B cell (primary cell): ENCODE measurements around the gene EEF1E1. TPM values are rescaled to one million over a fixed set of nuclear protein-coding genes. Genes with fewer than 3 reads are reported as not detected.

Experiments
- ATAC-seq: fragments of 200-7000 bp; cut with Tn5 transposase; one replicate; pipeline ENCODE4 v1.10.0; 2021; ENCODE audit warnings: low read depth, mild to moderate bottlenecking, moderate number of reproducible peaks, moderate library complexity
- CTCF ChIA-PET: fragments of 350-600 bp; sonication (Branson Sonifier 250); formaldehyde crosslinking; loops from one replicate; lab custom pipeline; 2021; ENCODE audit warnings: antibody characterized with exemption, inconsistent platforms; lab: Charles Lee
- POLR2A ChIA-PET: fragments of 350-600 bp; sonication (Branson Sonifier 250); formaldehyde crosslinking; loops from one replicate; lab custom pipeline; 2021; ENCODE audit warnings: antibody characterized with exemption; lab: Charles Lee
- DNase-seq: peaks from one replicate; pipeline ENCODE4 v3.0.0; 2013
- H2AFZ ChIP-seq: 2 replicates; pipeline ENCODE4 v1.6.1; 2012; ENCODE audit warnings: mild to moderate bottlenecking, low read depth, low read length; ENCODE audit not compliant: insufficient read depth, poor library complexity, severe bottlenecking
- H3K27ac ChIP-seq, 2 donors: 1 replicate in 1 of 2; 2 replicates in 1 of 2; pipeline ENCODE4 v1.5.1; 2012 to 2013; ENCODE audit warnings: low read length in 2 of 2, mild to moderate bottlenecking in 2 of 2, moderate library complexity in 1 of 2
- H3K27me3 ChIP-seq, 4 experiments: fragments of 200-600 bp in 1 of 4; sonication (generic) in 1 of 4; replicated peaks in 1 of 4; 1 replicate in 2 of 4; 2 replicates in 2 of 4; pipeline versions ENCODE4 v1.6.1 to v1.7.0; 2013 to 2016; ENCODE audit warnings: low read length in 3 of 4, mild to moderate bottlenecking in 2 of 4, mixed read lengths in 1 of 4, moderate library complexity in 1 of 4; ENCODE audit not compliant: insufficient read depth in 4 of 4, control insufficient read depth in 3 of 4; ENCODE audit errors: control extremely low read depth in 1 of 4
- H3K36me3 ChIP-seq, 2 experiments: replicated peaks in 1 of 2; 1 replicate in 1 of 2; 2 replicates in 1 of 2; pipeline versions ENCODE4 v1.6.1 to v1.7.1; 2013; ENCODE audit warnings: low read length in 1 of 2; ENCODE audit not compliant: insufficient read depth in 2 of 2, control insufficient read depth in 1 of 2; ENCODE audit errors: control extremely low read depth in 1 of 2, extremely low read depth in 1 of 2
- H3K4me1 ChIP-seq, 2 donors: fragments of 200-600 bp in 1 of 2; sonication (generic) in 1 of 2; 1 replicate in 1 of 2; 2 replicates in 1 of 2; pipeline versions ENCODE4 v1.5.1 to v1.6.1; 2013 to 2017; ENCODE audit warnings: low read length in 2 of 2; ENCODE audit not compliant: control insufficient read depth in 2 of 2, insufficient read depth in 2 of 2
- H3K4me2 ChIP-seq: replicated peaks from 2 replicates; pipeline ENCODE3; 2012; ENCODE audit warnings: mild to moderate bottlenecking, low read depth, low read length; ENCODE audit not compliant: poor library complexity, severe bottlenecking
- H3K4me3 ChIP-seq, 5 experiments: fragments of 200-600 bp in 1 of 5; sonication (generic) in 1 of 5; 1 replicate in 3 of 5; 2 replicates in 2 of 5; pipeline versions ENCODE4 v1.5.1 to v1.7.0; 2011 to 2016; ENCODE audit warnings: low read length in 4 of 5, mild to moderate bottlenecking in 4 of 5, low read depth in 2 of 5, control low read depth in 1 of 5, moderate library complexity in 1 of 5; ENCODE audit not compliant: insufficient read depth in 1 of 5; ENCODE audit errors: control extremely low read depth in 1 of 5, extremely low read depth in 1 of 5
- H3K79me2 ChIP-seq: fragments of 200-600 bp; sonication (generic); one replicate; pipeline ENCODE4 v1.6.0; 2016; ENCODE audit warnings: low read length; ENCODE audit not compliant: control insufficient read depth, insufficient read depth
- H3K9ac ChIP-seq: fragments of 200-600 bp; sonication (generic); 2 replicates; pipeline ENCODE4 v1.6.1; 2017; ENCODE audit warnings: mild to moderate bottlenecking, low read length, moderate library complexity
- H3K9me3 ChIP-seq, 3 donors: one replicate each; pipeline versions ENCODE4 v1.6.1 to v1.7.1; 2013; ENCODE audit warnings: low read length in 2 of 3; ENCODE audit not compliant: control insufficient read depth in 2 of 3, insufficient read depth in 1 of 3; ENCODE audit errors: control extremely low read depth in 1 of 3
- H4K20me1 ChIP-seq: 2 replicates; pipeline ENCODE4 v1.6.0; 2012; ENCODE audit warnings: mild to moderate bottlenecking, low read length; ENCODE audit not compliant: insufficient read depth, control insufficient read depth, poor library complexity, severe bottlenecking
- H3K27ac Mint-ChIP-seq: one replicate; pipeline ENCODE4 v1.8.0; 2021; ENCODE audit warnings: mixed read lengths
- H3K27me3 Mint-ChIP-seq: one replicate; pipeline ENCODE4 v1.8.0; 2021; ENCODE audit warnings: mixed read lengths
- H3K4me1 Mint-ChIP-seq: one replicate; pipeline ENCODE4 v1.8.0; 2021; ENCODE audit warnings: mixed read lengths
- H3K4me3 Mint-ChIP-seq: one replicate; pipeline ENCODE4 v1.8.0; 2021; ENCODE audit warnings: mixed read lengths
- H3K9me3 Mint-ChIP-seq: one replicate; pipeline ENCODE4 v1.8.0; 2022; ENCODE audit warnings: mixed read lengths; ENCODE audit not compliant: insufficient read depth
- CTCF ChIP-seq: fragments of 200-600 bp; IDR thresholded peaks from one replicate; pipeline ENCODE4 v1.8.0; 2022; ENCODE audit warnings: antibody characterized with exemption, mild to moderate bottlenecking
- EZH2 ChIP-seq: IDR thresholded peaks from 2 replicates; pipeline ENCODE4 v1.6.1; 2012; ENCODE audit warnings: borderline replicate concordance, low read depth, mild to moderate bottlenecking, moderate library complexity, low read length; ENCODE audit not compliant: insufficient read depth, poor library complexity, severe bottlenecking
- WGBS: methylation state at CpG from one replicate; pipeline ENCODE4 v1.1.5; 2013; ENCODE audit warnings: missing lambda C conversion rate; ENCODE audit not compliant: insufficient coverage; 5-methylcytosine and 5-hydroxymethylcytosine counted together
- intact Hi-C: fragments of 100-400 bp; cut with micrococcal nuclease; formaldehyde crosslinking; loops from one replicate; pipeline ENCODE4 v1.10.0; 2022
- polyA plus RNA-seq: library from polyadenylated mRNA; depleted of rRNA; stranded (reverse); fragments of >200 nt; gene quantifications from 2 replicates; pipeline ENCODE4 v1.2.3, GENCODE V29; 2012
- total RNA-seq, 2 donors: library from RNA; stranded (reverse); fragments of 120-200 nt in 1 of 2; gene quantifications; 1 replicate in 1 of 2; 2 replicates in 1 of 2; pipeline versions ENCODE4 v1.2.3 to v1.2.4, GENCODE V29; 2013 to 2022

The EEF1E1 gene
- total and polyA plus RNA-seq, 2 donors (not counting 1 experiment from before 2014, with no cell fraction given), result 20.1 to 23.1 TPM

GRCh38 chr6:8132130-8132529, 29.8 kb upstream of the EEF1E1 start:
- Mint-ChIP-seq H3K4me3 (no peak overlapping the region), H3K27me3 (peaks cover 45% of the 10 kb centered on the region), H3K9me3 (no peaks in the 10 kb centered on the region), H3K4me1 (no peaks in the 10 kb centered on the region), H3K27ac (no peak overlapping the region)
- intact Hi-C loops, result no loop called here
- ChIA-PET CTCF (interaction anchor here (4.3 kb wide), 1 partner anchor 87 kb away, joined by 49 read pairs; no protein-coding TSS in a partner anchor), POLR2A (no interaction called here)
- Histone ChIP-seq H3K9ac (no peak overlapping the region), H3K4me3 (no peak overlapping the region), H3K27me3 (peaks cover 0 to 4% (median 2%) of the 10 kb centered on the region in 4 experiments), H2AFZ (no peak overlapping the region), H4K20me1 (no peaks in the 10 kb centered on the region), H3K4me2 (no peak overlapping the region), H3K4me1 (no peaks in the 10 kb centered on the region), H3K27ac (no peak overlapping the region), H3K36me3 (no peaks in the 10 kb centered on the region), H3K9me3 (no peaks in the 10 kb centered on the region), H3K79me2 (no peaks in the 10 kb centered on the region)
- WGBS, result 81% methylated on average over 5 of the region's 6 CpGs
- ATAC-seq, result no peak
- DNase-seq, result no peak
- TF ChIP-seq CTCF, result no peak
- TF ChIP-seq EZH2, result no peak

- CTCF ChIA-PET, result interaction anchor here (0.8 to 4.3 kb wide), 5 partner anchors 9 to 90 kb away, joined by 3 to 49 read pairs (median 3); no protein-coding TSS in a partner anchor
- Histone ChIP-seq H3K4me3 (no peak overlapping the region), H3K27ac (no peak overlapping the region), H3K36me3 (no peaks in the 10 kb centered on the region), H3K4me2 (no peak overlapping the region), H2AFZ (no peak overlapping the region), H4K20me1 (no peaks in the 10 kb centered on the region), H3K9ac (no peak overlapping the region), H3K9me3 (no peaks in the 10 kb centered on the region), H3K27me3 (peaks cover 0 to 4% (median 1%) of the 10 kb centered on the region in 4 experiments), H3K79me2 (no peaks in the 10 kb centered on the region), H3K4me1 (no peaks in the 10 kb centered on the region)
- 89% methylated on average over 2 of the region's 13 CpGs for WGBS
- ATAC-seq, result no peak
- Mint-ChIP-seq H3K4me3 (no peak overlapping the region), H3K27me3 (peaks cover 43% of the 10 kb centered on the region), H3K27ac (no peak overlapping the region), H3K9me3 (no peaks in the 10 kb centered on the region), H3K4me1 (no peaks in the 10 kb centered on the region)
- intact Hi-C loops, result loop anchor here (1.0 kb wide), 1 partner anchor 88 kb away; no protein-coding TSS in a partner anchor
- POLR2A ChIA-PET, result no interaction called here
- peak; percentile 25 for DNase-seq
- peak; percentile 20 for TF ChIP-seq CTCF
- no peak for TF ChIP-seq EZH2
Observed at GRCh38 chr6:8131265-8131897, 29.0 kb upstream of the EEF1E1 start.
